ENCODE results near the gene TICAM1. TPM values are rescaled to one million over a fixed set of nuclear protein-coding genes. Genes with fewer than 3 reads are reported as not detected.

TICAM1 gene
- total and polyA plus RNA-seq, 10 of the 15 experiments (the other 5 are each of a cell fraction or from before 2014, with no cell fraction given) = 0.31 to 31.1 (median 5.3) TPM

DNA sequence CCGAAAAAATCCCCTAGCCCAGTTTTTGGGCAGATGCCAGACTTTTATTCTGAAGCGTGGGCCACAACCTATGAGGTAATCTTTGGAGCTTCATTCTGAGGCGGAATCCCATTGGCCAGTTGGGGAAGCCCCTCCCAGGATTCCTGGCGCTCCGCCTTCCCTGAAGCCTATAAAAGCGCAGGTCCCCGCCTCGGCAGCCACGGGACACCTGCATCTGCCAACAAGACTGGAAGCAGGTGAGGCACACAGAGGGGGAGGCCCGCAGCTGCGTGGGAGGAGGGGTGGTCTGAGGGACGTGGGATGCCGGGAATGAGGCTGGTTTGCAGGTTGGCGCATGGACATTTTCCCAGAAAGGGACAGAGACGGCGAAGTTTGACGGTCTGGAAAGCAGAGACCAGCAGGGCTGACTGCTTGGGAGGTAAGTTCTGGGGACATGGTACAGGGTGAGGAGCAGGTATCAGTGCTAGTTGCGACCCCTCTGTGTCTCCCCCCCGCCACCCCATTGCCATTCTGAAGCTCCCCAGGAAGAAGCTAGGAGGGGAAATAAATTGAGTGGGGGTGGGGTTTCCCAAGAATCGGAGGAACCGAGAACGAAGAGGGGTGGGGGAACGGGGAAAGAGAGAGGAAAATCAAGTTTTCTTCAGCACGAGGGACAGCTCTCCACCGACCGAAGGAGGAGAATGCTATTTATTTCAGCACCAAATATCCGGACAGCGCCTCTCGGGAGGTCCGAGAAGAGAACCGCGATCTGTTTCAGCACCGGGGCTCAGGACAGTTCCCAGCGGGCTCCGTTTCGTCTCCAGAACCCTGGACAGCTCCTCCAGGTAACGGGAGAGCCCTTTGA, 62.4 kb downstream of the TICAM1 start (continued):
- TF ChIP-seq ZNF687 (IDR thresholded peaks at IDR 0.05) = no peak
- TF ChIP-seq POLR2A (IDR thresholded peaks at IDR 0.05; ENCODE audit: low read depth, low read length) = no peak
- TF ChIP-seq, protein P1, sequence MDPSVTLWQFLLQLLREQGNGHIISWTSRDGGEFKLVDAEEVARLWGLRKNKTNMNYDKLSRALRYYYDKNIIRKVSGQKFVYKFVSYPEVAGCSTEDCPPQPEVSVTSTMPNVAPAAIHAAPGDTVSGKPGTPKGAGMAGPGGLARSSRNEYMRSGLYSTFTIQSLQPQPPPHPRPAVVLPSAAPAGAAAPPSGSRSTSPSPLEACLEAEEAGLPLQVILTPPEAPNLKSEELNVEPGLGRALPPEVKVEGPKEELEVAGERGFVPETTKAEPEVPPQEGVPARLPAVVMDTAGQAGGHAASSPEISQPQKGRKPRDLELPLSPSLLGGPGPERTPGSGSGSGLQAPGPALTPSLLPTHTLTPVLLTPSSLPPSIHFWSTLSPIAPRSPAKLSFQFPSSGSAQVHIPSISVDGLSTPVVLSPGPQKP (IDR thresholded peaks at IDR 0.05; ENCODE audit: low read depth, low read length) = no peak; the same call in 1 of the 2 replicates
- TF ChIP-seq, protein P2, sequence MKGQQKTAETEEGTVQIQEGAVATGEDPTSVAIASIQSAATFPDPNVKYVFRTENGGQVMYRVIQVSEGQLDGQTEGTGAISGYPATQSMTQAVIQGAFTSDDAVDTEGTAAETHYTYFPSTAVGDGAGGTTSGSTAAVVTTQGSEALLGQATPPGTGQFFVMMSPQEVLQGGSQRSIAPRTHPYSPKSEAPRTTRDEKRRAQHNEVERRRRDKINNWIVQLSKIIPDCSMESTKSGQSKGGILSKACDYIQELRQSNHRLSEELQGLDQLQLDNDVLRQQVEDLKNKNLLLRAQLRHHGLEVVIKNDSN (IDR thresholded peaks at IDR 0.05; ENCODE audit: borderline replicate concordance, extremely low read length, insufficient read depth, low read depth, low read length) = no peak
- no peak for TF ChIP-seq MYC (IDR thresholded peaks at IDR 0.05; ENCODE audit: insufficient read depth, insufficient read length, insufficient replicate concordance, low read length, severe bottlenecking)
- peak; percentile 82 for TF ChIP-seq NR2C1 (IDR thresholded peaks at IDR 0.05)
- peak; percentile 83 for TF ChIP-seq SKIL (IDR thresholded peaks at IDR 0.05; ENCODE audit: low read depth, poor library complexity, severe bottlenecking)
- TF ChIP-seq CHD1 (IDR thresholded peaks at IDR 0.05; ENCODE audit: low read depth, low read length) = no peak
- peak; percentile 56 for TF ChIP-seq NBN (IDR thresholded peaks at IDR 0.05)
- TF ChIP-seq, protein P3, sequence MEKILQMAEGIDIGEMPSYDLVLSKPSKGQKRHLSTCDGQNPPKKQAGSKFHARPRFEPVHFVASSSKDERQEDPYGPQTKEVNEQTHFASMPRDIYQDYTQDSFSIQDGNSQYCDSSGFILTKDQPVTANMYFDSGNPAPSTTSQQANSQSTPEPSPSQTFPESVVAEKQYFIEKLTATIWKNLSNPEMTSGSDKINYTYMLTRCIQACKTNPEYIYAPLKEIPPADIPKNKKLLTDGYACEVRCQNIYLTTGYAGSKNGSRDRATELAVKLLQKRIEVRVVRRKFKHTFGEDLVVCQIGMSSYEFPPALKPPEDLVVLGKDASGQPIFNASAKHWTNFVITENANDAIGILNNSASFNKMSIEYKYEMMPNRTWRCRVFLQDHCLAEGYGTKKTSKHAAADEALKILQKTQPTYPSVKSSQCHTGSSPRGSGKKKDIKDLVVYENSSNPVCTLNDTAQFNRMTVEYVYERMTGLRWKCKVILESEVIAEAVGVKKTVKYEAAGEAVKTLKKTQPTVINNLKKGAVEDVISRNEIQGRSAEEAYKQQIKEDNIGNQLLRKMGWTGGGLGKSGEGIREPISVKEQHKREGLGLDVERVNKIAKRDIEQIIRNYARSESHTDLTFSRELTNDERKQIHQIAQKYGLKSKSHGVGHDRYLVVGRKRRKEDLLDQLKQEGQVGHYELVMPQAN (conservative IDR thresholded peaks at IDR 0.05) = peak; percentile 99
- TF ChIP-seq GABPA (IDR thresholded peaks at IDR 0.05; ENCODE audit: low read depth) = no peak
- TF ChIP-seq ZBTB11 (CRISPR knock-in tag; IDR thresholded peaks at IDR 0.05) = no peak
- no peak for TF ChIP-seq BRCA1 (IDR thresholded peaks at IDR 0.05; ENCODE audit: low read depth, low read length)
